ENCODE data around the gene OST4. TPM values are rescaled to one million over a fixed set of nuclear protein-coding genes. Genes with fewer than 3 reads are reported as not detected.

The OST4 gene
- total and polyA plus RNA-seq, 10 of the 15 experiments (the other 5 are each of a cell fraction or from before 2014, with no cell fraction given), result 270 to 1,543 (median 523) TPM

DNA sequence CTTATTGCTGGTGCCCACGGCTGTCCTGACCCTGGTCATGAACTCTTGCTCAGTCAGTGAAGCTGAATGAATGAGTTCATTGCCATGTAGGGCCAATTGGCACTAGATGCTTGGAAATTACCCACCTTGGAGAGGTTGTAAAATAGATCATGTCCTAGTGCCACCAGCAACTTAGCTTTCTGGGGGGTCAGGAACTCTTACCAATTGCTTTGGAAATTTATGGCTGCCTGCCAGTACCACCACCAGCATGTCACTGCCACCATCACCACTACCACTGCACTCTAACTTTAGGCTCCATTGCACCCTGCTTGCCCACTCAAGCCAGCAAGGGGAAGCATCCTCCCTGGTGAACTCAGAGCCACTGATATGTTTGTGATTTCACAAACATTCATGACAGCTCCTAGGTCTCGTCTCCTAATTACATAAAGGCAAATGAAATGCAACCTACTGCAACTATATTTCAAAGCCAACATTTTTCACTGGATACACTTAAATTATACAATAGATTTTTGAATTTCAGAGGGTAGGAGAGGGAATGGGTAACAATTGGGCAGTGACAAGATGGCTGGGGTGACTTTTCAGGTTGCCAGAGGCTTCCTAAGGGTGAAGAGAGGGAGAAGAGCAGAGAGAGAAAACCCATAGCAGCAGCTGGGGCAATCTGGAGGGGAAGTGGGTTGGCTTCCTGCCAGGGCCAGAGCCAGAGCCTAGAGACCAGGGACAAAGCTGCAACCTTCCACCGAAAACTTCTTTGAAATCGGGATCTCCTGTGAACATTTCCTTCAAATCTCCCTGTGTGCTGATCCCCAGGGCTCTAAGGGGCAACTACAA is 3.5 kb upstream of the OST4 start:
- CTCF ChIA-PET, result interaction anchor here (1.0 to 4.0 kb wide), 5 partner anchors 7 to 24 kb away, joined by 4 to 36 read pairs (median 12); partner anchors contain the start of genes AGBL5 and KHK
- H3K9ac ChIP-seq (ENCODE audit: control insufficient read depth, insufficient read depth, low read length), result no peak overlapping the region

More for the DNA sequence above, 3.5 kb upstream of the OST4 start:
- peak overlapping the region; percentile 74 for H3K27ac ChIP-seq (ENCODE audit: control insufficient read depth, insufficient read depth)
- DNase-seq (ENCODE audit: low read depth, low spot score) (peak; percentile 46), FAIRE-seq (no peak), ATAC-seq (no peak)
- TF ChIP-seq TCF12 (IDR thresholded peaks at IDR 0.05; ENCODE audit: low read depth, low read length) (peak; percentile 88), EED (IDR thresholded peaks at IDR 0.05; ENCODE audit: low read depth) (0 out of 2 replicates have a peak, but pooled peaks have one; percentile 32), RUNX3 (IDR thresholded peaks at IDR 0.05; ENCODE audit: low read length) (peak; percentile 45; the same call in 1 of the 2 replicates), ZBED1 (IDR thresholded peaks at IDR 0.05; ENCODE audit: borderline replicate concordance) (no peak), IKZF1 (conservative IDR thresholded peaks at IDR 0.05) (peak; percentile 32; the same call in 1 of the 2 replicates), SMAD1 (IDR thresholded peaks at IDR 0.05; ENCODE audit: low read depth, partially characterized antibody) (peak; percentile 50), TCF3 (IDR thresholded peaks at IDR 0.05; ENCODE audit: borderline replicate concordance, insufficient read depth, low read depth, low read length) (peak; percentile 86), SREBF1 (IDR thresholded peaks at IDR 0.05; ENCODE audit: low read length) (no peak), CHD2 (IDR thresholded peaks at IDR 0.05; ENCODE audit: borderline replicate concordance, low read depth, low read length) (no peak), SPI1 (IDR thresholded peaks at IDR 0.05; ENCODE audit: borderline replicate concordance, insufficient read depth, low read depth, low read length) (peak; percentile 20; the same call in 1 of the 2 replicates)
- TF ChIP-seq, protein P1, sequence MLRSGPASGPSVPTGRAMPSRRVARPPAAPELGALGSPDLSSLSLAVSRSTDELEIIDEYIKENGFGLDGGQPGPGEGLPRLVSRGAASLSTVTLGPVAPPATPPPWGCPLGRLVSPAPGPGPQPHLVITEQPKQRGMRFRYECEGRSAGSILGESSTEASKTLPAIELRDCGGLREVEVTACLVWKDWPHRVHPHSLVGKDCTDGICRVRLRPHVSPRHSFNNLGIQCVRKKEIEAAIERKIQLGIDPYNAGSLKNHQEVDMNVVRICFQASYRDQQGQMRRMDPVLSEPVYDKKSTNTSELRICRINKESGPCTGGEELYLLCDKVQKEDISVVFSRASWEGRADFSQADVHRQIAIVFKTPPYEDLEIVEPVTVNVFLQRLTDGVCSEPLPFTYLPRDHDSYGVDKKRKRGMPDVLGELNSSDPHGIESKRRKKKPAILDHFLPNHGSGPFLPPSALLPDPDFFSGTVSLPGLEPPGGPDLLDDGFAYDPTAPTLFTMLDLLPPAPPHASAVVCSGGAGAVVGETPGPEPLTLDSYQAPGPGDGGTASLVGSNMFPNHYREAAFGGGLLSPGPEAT (IDR thresholded peaks at IDR 0.05; ENCODE audit: low read depth), result 0 out of 2 replicates have a peak, but pooled peaks have one; percentile 11
- BruUV-seq (replicated peaks), result no TSS peak
- H3K9me3 ChIP-seq (replicated peaks; ENCODE audit: control insufficient read depth, insufficient read depth, low read length), result no peaks in the 10 kb centered on the region
- H3K4me3 ChIP-seq, result peak overlapping the region; percentile 31
- peaks cover 16% of the 10 kb centered on the region for H3K79me2 ChIP-seq (ENCODE audit: control insufficient read depth, insufficient read depth, low read length)
- no peaks in the 10 kb centered on the region for H4K20me1 ChIP-seq (ENCODE audit: control insufficient read depth, insufficient read depth)
- peaks cover 0 to 2% of the 10 kb centered on the region in 2 experiments; a peak in 1 of 4 replicates for H3K36me3 ChIP-seq (ENCODE audit: control insufficient read depth in 2 of 2, insufficient read depth in 2 of 2, low read length in 1 of 2)
- ChIA-PET RAD21 (ENCODE audit: unreplicated experiment) (interaction anchor here (0.7 to 1.5 kb wide), 4 partner anchors 11 to 24 kb away, joined by 3 to 8 read pairs (median 4); partner anchors contain the start of genes AGBL5 and KHK), SMC1A (ENCODE audit: uncharacterized antibody, unreplicated experiment) (interaction anchor here (0.8 to 5.4 kb wide), 4 partner anchors 10 to 33 kb away, joined by 3 to 33 read pairs (median 4); partner anchors contain the start of gene AGBL5), POLR2A (interaction anchor here (12.2 kb wide), 1 partner anchor 22 kb away, joined by 139 read pairs; the partner anchor contains the start of gene AGBL5)
- in situ Hi-C loops (cut with MboI) (no loop called here), intact Hi-C loops (cut with micrococcal nuclease; ENCODE audit: unreplicated experiment) (no loop called here)
- peak overlapping the region; percentile 61 for H3K4me2 ChIP-seq (ENCODE audit: control insufficient read depth, insufficient read depth)
- H2AFZ ChIP-seq (ENCODE audit: control insufficient read depth, low read depth, low read length), result peak overlapping the region; percentile 49
- WGBS (ENCODE audit: insufficient coverage, insufficient replicate concordance, low lambda C conversion rate, missing lambda C conversion rate), result 18% methylated on average over 4 of the region's 4 CpGs
- peaks cover 41% of the 10 kb centered on the region for H3K4me1 ChIP-seq (ENCODE audit: control insufficient read depth, insufficient read depth, low read length)
- no peaks in the 10 kb centered on the region for H3K27me3 ChIP-seq (replicated peaks in 1 of 2; ENCODE audit: control insufficient read depth in 2 of 2, insufficient read depth in 2 of 2, low read length in 1 of 2)
